Stimulated activated CD4-positive, alpha-beta T cell treated with anti-CD3 and anti-CD28 coated beads, Interleukin-15, amount 100 ng/mL, for 24 hours (primary cell): ENCODE data around the gene MED13L.
A peak's percentile ranks its signal among the peaks of the same experiment; 100 is the strongest.

ENCODE experiments used
- DNase-seq: peaks from one replicate; pipeline ENCODE4 v3.0.0-alpha.2; 2020

MED13L gene

DNA sequence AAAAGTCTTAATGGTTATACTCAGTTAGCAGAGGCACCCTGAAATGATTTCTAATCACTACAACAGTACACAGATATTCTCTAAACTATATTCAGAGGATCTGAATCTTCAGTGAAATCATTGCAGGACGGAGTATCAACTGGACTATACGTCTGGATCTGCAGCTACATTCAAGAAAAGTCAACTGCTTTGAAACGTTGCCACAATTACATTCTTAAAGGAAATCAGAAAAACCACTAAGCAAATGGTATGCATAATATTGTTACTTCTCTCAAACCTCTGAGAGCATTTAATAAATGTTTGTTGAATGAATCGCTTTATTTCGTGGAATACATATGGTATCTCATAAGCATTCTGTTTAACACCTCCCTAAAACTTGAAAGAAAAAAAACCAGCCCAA lies 67.4 kb downstream of the MED13L start:
- no peak for DNase-seq

- no peak for DNase-seq
Measured at GRCh38 chr12:116209503-116209902, 68.0 kb downstream of the MED13L start.

DNA sequence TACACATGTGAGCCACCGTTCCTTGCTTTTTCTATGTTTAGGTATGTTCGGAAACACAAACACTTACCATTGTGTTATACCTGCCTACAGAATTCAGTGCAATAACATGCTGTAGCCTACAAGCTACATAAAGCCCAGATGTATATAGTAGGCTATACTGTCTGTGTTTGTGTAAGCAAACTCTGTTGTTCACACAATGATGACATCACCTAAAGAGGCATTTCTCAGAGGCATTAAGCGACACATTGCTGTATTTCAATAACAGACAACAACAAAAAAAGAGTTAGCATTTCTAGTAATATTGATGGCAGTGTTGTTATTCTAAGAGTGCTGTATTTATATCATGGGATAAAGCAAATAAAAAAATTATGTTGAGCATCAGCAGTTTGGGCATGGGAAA lies 70.2 kb downstream of the MED13L start:
- no peak for DNase-seq

GRCh38 chr12:116206828-116207227 lies 70.7 kb downstream of the MED13L start:
- DNase-seq = no peak

DNA sequence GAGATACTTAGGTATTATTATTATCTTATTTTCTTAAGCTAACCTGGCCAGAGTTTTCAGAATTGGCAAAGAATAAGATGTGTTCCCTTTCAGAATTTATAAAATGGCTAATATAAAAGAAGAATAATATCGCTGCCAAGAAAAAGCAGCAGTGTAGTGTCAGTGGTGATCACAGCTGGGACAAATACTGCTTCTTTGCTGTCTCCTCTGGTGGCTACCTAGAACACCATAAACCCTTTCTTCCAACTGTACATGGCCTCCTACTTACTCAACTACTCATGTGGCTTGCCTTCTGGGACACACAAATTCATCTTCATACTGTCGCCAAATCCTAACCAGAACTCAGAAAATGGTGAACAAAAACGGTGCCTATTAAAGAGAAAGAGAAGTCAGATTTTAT lies 72.7 kb downstream of the MED13L start:
- no peak for DNase-seq

DNA sequence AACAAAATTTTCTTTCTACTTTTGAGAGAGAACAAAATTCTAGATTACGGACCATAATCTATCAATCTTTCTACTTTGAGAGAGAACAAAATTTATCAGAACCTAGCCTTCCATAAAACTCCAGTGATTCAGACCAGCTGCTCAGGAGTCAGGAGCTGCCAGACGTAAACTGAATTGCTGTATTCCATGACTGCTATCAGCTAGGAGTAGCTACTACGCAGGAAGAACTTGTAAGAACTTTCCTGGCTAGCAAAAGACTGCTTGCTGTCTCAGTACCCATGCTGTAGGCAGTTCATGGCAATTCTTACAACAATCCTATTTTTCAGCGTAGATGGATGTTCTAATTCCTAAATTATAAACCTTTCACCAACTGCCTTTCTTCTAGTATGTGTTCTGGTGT lies 73.3 kb downstream of the MED13L start:
- no peak for DNase-seq

DNA sequence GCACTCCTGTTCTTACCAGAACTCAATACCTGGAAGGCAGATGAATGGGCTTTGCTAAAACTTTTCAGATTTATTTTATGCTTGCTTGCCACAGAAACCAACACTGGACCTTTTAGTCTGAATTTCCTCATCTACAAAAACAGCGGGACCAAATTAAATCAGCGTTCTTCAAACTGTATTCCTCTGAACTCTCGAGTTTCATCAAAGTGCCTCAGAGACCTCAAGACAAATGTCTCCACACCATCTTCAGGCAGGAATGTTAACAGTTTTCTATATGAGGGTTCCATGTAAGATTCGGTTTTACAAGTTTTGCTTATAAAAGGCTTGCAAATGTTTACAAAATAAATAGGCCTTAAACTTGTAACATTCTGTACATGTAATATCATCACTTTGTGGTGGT lies 74.6 kb downstream of the MED13L start:
- no peak for DNase-seq

- no peak for DNase-seq
Measured at GRCh38 chr12:116202433-116202832, 75.1 kb downstream of the MED13L start.

GRCh38 chr12:116201908-116202307 lies 75.6 kb downstream of the MED13L start:
- DNase-seq = no peak

DNA sequence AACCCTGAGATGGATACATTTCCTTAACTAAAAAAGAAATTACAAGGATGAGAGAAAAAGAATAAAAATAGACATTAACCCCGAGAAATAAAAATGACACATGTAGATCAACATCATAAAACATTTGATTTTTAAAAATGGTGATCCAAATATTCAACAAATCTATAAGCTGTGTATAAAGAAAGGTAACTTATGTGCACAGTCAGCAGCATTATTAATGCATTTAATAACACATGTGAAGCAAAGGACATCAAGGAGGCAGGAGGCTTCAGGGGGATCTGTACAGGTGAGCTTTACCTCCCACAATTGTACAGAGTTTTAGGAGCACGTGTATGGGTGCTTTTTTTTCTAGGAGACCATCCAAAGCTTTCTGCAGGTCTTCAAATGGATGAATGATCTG lies 76.1 kb downstream of the MED13L start:
- no peak for DNase-seq

- DNase-seq = no peak
Measured at GRCh38 chr12:116200812-116201211, 76.7 kb downstream of the MED13L start.

- no peak for DNase-seq
Measured at GRCh38 chr12:116199160-116199706, 78.3 kb downstream of the MED13L start.

DNA sequence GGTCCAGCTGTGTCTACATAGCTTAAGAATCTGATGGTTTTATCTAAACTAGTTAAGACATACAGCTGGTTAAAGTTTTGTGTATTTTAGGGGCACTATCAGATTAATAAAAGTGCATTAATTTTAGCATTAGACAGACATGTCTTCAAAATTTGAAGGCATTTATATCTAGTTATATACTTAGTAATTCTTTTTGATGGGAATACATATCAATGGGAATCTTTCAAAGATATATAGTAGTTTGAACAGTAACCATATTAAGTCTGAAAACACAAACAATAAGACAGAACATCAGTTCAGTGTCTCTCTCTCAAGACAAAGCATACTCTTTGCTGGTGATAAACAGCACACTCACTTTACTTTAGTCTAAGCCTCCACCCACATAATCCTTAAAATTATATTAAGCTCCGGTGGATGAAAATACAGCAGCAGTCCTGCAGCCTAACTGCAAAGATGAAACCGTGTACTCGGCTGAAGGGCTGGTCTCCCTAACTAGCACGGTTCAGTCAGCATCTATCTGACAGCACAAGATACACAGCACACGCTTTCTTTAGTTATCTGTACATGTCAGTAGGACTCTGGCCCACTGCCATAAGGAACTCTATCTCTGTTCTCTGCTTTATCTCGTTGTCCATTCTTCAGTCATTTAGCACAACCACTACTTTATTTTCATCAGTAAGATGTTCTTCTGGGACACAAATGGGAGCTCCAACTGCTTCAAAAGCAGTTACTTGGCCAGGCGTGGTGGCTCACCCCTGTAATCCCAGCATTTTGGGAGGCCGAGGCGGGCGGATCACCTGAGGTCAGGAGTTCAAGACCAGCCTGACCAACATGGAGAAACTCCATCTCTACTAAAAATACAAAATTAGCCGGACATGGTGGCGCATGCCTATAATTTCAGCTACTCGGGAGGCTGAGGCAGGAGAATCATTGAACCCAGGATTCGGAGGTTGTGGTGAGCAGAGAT lies 80.5 kb downstream of the MED13L start:
- no peak for DNase-seq

- DNase-seq = no peak
Measured at GRCh38 chr12:116196226-116196625, 81.3 kb downstream of the MED13L start.

- DNase-seq = peak; percentile 71
Measured at GRCh38 chr12:116194935-116195431, 82.5 kb downstream of the MED13L start.

DNA sequence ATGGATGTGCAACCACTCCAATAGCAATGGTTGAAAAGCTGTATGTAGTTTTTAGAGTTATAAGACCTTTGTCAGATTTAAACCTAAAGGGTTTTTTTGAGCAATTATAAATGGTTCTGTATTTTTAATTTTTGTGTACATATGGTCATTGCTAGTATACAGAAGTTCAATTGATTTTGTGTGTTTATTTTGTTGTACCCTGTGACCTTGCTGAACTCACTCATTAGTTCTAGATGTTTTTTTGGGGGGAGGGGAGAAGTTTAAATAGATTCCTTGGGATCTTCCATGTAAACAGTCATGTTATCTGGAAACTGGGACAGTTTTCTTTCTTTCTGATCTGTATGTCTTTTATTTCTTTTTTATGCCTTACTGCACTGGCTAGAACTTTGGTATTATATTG lies 87.8 kb downstream of the MED13L start:
- DNase-seq = no peak

DNA sequence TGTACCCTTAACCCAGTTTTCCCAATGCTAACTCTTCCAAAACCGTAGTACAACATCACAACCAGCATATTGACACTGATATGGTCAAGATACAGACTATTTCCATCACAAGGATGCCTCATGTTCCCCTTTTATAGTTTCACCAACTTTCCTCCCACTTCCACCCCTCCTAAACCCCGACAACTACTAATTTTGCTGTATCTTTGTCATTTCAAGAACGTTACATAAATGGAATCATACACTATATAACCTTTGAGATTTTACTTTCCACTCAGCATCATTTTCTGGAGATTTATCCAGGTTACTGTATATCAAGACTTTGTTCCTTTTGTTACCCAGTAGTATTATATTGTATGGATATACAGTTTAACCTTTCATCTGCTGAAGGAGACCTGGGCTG lies 88.9 kb downstream of the MED13L start:
- no peak for DNase-seq

DNA sequence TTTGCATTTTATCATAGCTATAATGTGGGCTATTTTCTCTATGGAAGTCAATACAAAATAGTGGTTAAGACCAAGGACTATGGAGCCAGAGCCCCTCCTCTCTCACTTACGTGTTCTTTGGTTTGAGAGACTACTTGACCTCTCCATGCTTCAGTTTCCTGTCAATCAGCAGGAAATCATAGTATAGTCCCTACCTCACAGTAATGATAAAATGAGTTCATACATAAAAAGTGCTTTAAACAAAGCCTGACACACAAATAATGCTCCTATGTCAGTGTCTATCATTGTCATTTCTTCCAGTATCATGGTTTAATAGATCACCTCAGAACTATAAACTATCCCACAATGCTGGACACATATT lies 90.4 kb downstream of the MED13L start:
- no peak for DNase-seq

DNA sequence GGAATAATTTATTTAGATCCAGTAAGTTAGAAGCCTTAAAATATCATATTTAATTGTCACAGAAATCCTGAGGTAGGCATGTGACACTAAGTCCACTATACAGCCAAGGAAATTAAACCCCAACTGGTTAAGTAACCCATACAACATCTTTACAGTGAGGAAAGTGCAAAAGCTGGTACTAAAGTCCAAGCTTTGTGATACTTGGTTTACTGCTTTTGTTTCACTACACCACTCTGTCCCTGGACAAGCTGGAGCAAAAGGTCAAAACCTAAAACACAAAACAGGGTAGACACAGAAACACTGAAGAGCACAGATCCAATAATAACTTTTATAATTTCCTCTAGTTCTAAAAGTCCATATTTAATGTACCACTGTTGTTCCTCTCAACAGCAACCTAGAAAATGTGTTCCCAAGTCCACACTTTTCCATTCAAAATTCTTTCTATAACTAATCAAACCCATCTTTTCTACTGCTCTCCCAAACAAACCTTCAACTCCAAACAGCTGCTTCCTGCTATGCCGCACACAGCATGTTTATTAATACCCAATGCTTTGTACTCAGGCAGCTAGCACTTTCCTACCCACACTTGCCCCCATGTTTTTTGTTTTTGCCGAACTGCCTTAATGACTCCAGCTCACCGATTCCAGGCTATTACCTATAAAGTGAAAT lies 90.9 kb downstream of the MED13L start:
- no peak for DNase-seq

DNA sequence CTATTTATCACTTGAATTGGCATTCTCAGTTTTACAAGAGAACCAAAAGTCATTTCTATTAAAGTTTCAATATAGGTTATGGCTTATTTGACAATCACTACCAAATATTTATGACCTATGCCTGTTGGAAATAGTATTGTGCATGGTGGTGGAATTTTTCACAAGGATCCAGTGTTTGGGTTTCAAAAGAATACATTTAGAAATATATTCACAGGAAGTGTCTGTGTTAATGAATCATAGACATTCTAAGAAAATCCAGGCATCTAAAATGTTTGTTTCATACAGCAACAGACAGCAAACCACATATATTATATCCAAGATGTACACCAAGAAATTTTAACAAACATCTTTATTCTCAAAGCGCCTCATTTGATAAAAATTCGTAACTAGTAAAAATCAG lies 92.7 kb downstream of the MED13L start:
- no peak for DNase-seq

- DNase-seq = no peak
Measured at GRCh38 chr12:116183741-116184141, 93.8 kb downstream of the MED13L start.

GRCh38 chr12:116182359-116183063 lies 95.0 kb downstream of the MED13L start:
- DNase-seq = no peak

GRCh38 chr12:116180448-116180847 lies 97.0 kb downstream of the MED13L start:
- no peak for DNase-seq
